Panc1 (cell line): Measurements from ENCODE around the gene NKAIN2. TPM values are rescaled to one million over a fixed set of nuclear protein-coding genes. Genes with fewer than 3 reads are reported as not detected.

ENCODE experiments used
- ATAC-seq: fragments of 200-7000 bp; cut with Tn5 transposase; 2 replicates; pipeline ENCODE4 v1.9.1; 2020; ENCODE audit warnings: mild to moderate bottlenecking, moderate library complexity
- BruUV-seq: library from RNA; stranded (reverse); fragments of 400-500 nt; replicated peaks from 2 replicates; lab custom pipeline; 2021; lab: Mats Ljungman, UMichigan
- CTCF ChIA-PET: fragments of 300-600 bp; sonication (Branson Sonifier 250); formaldehyde crosslinking; loops from one replicate; lab custom pipeline; 2022; ENCODE audit warnings: antibody characterized with exemption; lab: Charles Lee
- POLR2A ChIA-PET: fragments of 300-600 bp; sonication (Branson Sonifier 250); formaldehyde crosslinking; loops from one replicate; lab custom pipeline; 2022; ENCODE audit warnings: antibody characterized with exemption; lab: Charles Lee
- DNase-seq: peaks from one replicate; pipeline ENCODE4 v3.0.0-alpha.2; 2010; ENCODE audit warnings: low read depth, low spot score
- H3K27ac ChIP-seq: 2 replicates; pipeline ENCODE4 v1.5.1; 2011; ENCODE audit warnings: mild to moderate bottlenecking, low read length, inconsistent platforms
- H3K27me3 ChIP-seq: fragments of 200-500 bp; sonication (Bioruptor generic); 2 replicates; pipeline ENCODE4 v1.6.0; 2014; ENCODE audit warnings: low read length, inconsistent platforms; ENCODE audit not compliant: control insufficient read depth, insufficient read depth
- H3K36me3 ChIP-seq: fragments of 200-500 bp; sonication (Bioruptor generic); 2 replicates; pipeline ENCODE4 v1.5.1; 2014; ENCODE audit warnings: inconsistent platforms, mild to moderate bottlenecking, low read length, moderate library complexity; ENCODE audit not compliant: control insufficient read depth, insufficient read depth
- H3K4me1 ChIP-seq: 2 replicates; pipeline ENCODE4 v1.5.1; 2011; ENCODE audit warnings: inconsistent platforms, mild to moderate bottlenecking, low read length, moderate library complexity; ENCODE audit not compliant: control insufficient read depth, insufficient read depth
- H3K4me3 ChIP-seq, 2 experiments: 2 replicates each; pipeline ENCODE4 v1.5.1; 2011 to 2012; ENCODE audit warnings: low read depth in 2 of 2, low read length in 2 of 2, mild to moderate bottlenecking in 2 of 2, inconsistent platforms in 1 of 2, moderate library complexity in 1 of 2
- H3K9me3 ChIP-seq: fragments of 200-500 bp; sonication (Bioruptor generic); 2 replicates; pipeline ENCODE4 v1.5.1; 2014; ENCODE audit warnings: low read depth, mild to moderate bottlenecking, inconsistent platforms, low read length, moderate library complexity; ENCODE audit not compliant: control insufficient read depth, insufficient read depth
- POLR2AphosphoS5 ChIP-seq: IDR thresholded peaks from 2 replicates; pipeline ENCODE4 v1.6.1; 2012; ENCODE audit warnings: mild to moderate bottlenecking, low read depth, low read length, moderate library complexity
- REST ChIP-seq, 2 experiments: IDR thresholded peaks; 2 replicates each; pipeline ENCODE4 v1.6.1; 2011 to 2012; ENCODE audit warnings: low read depth in 2 of 2, control low read depth in 1 of 2, low read length in 1 of 2, mild to moderate bottlenecking in 1 of 2, moderate library complexity in 1 of 2; ENCODE audit not compliant: insufficient read depth in 1 of 2
- SIN3A ChIP-seq: IDR thresholded peaks from 2 replicates; pipeline ENCODE4 v1.6.1; 2012; ENCODE audit warnings: low read depth, mild to moderate bottlenecking, low read length, moderate library complexity, borderline replicate concordance; ENCODE audit not compliant: insufficient read depth
- TCF7L2 ChIP-seq: IDR thresholded peaks from 2 replicates; pipeline ENCODE4 v1.6.1; 2011; ENCODE audit warnings: mild to moderate bottlenecking, low read depth, low read length, inconsistent platforms
- in situ Hi-C: cut with HindIII; loops from 2 replicates; pipeline ENCODE4 v1.10.0; 2016; ENCODE audit warnings: low sequenced_read_pairs, low pct_unique_long_range_greater_than_20kb
- intact Hi-C: fragments of 100-400 bp; cut with micrococcal nuclease; formaldehyde crosslinking; loops from one replicate; pipeline ENCODE4 v1.10.0; 2022; ENCODE audit not compliant: unreplicated experiment
- total RNA-seq: library from RNA; stranded (reverse); gene quantifications from one replicate; pipeline ENCODE4 v1.2.1, GENCODE V29; 2021; ENCODE audit not compliant: unreplicated experiment
- TF ChIP-seq, protein P1 (sequence below): fragments of 450-650 bp; IDR thresholded peaks from 2 replicates; pipeline ENCODE4 v1.5.1; 2017; ENCODE audit warnings: mild to moderate bottlenecking

NKAIN2 gene
- total RNA-seq, 1 experiment from 2014 or later = 2.6 TPM

GRCh38 chr6:124573953-124574352 is 770.3 kb downstream of the NKAIN2 start:
- Histone ChIP-seq H3K27ac (no peak overlapping the region), H3K27me3 (no peaks in the 10 kb centered on the region), H3K36me3 (no peaks in the 10 kb centered on the region), H3K4me3 (no peak overlapping the region), H3K9me3 (peaks cover 8% of the 10 kb centered on the region; the same call in 1 of the 2 replicates), H3K4me1 (no peaks in the 10 kb centered on the region)
- no peak for ATAC-seq
- in situ Hi-C loops (no loop called here), intact Hi-C loops (no loop called here)
- DNase-seq = no peak
- BruUV-seq = no TSS peak
- TF ChIP-seq, protein P1, sequence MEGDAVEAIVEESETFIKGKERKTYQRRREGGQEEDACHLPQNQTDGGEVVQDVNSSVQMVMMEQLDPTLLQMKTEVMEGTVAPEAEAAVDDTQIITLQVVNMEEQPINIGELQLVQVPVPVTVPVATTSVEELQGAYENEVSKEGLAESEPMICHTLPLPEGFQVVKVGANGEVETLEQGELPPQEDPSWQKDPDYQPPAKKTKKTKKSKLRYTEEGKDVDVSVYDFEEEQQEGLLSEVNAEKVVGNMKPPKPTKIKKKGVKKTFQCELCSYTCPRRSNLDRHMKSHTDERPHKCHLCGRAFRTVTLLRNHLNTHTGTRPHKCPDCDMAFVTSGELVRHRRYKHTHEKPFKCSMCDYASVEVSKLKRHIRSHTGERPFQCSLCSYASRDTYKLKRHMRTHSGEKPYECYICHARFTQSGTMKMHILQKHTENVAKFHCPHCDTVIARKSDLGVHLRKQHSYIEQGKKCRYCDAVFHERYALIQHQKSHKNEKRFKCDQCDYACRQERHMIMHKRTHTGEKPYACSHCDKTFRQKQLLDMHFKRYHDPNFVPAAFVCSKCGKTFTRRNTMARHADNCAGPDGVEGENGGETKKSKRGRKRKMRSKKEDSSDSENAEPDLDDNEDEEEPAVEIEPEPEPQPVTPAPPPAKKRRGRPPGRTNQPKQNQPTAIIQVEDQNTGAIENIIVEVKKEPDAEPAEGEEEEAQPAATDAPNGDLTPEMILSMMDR = no peak
- TF ChIP-seq SIN3A = no peak
- no peak for TF ChIP-seq POLR2AphosphoS5
- no peak for TF ChIP-seq TCF7L2
- TF ChIP-seq REST (IDR thresholded peaks at IDR 0.05; ENCODE audit: insufficient read depth in 1 of 2, low read depth in 2 of 2, low read length in 1 of 2) = no peak
- CTCF ChIA-PET = interaction anchor here (0.7 kb wide), 1 partner anchor 330 kb away, joined by 3 read pairs; no protein-coding TSS in a partner anchor
- POLR2A ChIA-PET = no interaction called here

- no peak for TF ChIP-seq POLR2AphosphoS5
- TF ChIP-seq, protein P1 = no peak
- TF ChIP-seq TCF7L2 = no peak
- no peak for TF ChIP-seq REST (IDR thresholded peaks at IDR 0.05; ENCODE audit: insufficient read depth in 1 of 2, low read depth in 2 of 2, low read length in 1 of 2)
- TF ChIP-seq SIN3A = no peak
- CTCF ChIA-PET = no interaction called here
- no TSS peak for BruUV-seq
- intact Hi-C loops (no loop called here), in situ Hi-C loops (no loop called here)
- POLR2A ChIA-PET = no interaction called here
- DNase-seq (no peak), ATAC-seq (no peak)
- Histone ChIP-seq H3K36me3 (no peaks in the 10 kb centered on the region), H3K4me3 (no peak overlapping the region), H3K27me3 (no peaks in the 10 kb centered on the region), H3K27ac (no peak overlapping the region; the same call in 1 of the 2 replicates), H3K9me3 (no peaks in the 10 kb centered on the region), H3K4me1 (no peaks in the 10 kb centered on the region)
These were observed 774.1 kb downstream of the NKAIN2 start for GRCh38 chr6:124577734-124578281.
